Naive thymus-derived CD4-positive, alpha-beta T cell (primary cell): Measurements from ENCODE around the gene TMEM17. TPM values are rescaled to one million over a fixed set of nuclear protein-coding genes. Genes with fewer than 3 reads are reported as not detected.
"Not testable (repeated sequence)": the region's sequence is repeated elsewhere in the genome, so short reads cannot be mapped to it uniquely, and the experiment has no call there.

Experiments
- ATAC-seq: fragments of 150-1000 bp; cut with Tn5 transposase; 2 replicates; pipeline ENCODE4 v1.10.0; 2021; ENCODE audit warnings: mild to moderate bottlenecking, moderate library complexity
- CTCF ChIA-PET: fragments of 350-600 bp; sonication (Branson Sonifier 250); formaldehyde crosslinking; loops from one replicate; lab custom pipeline; 2021; ENCODE audit warnings: antibody characterized with exemption; lab: Charles Lee
- POLR2A ChIA-PET: fragments of 350-600 bp; sonication (Branson Sonifier 250); formaldehyde crosslinking; loops from one replicate; lab custom pipeline; 2021; ENCODE audit warnings: antibody characterized with exemption, inconsistent platforms; lab: Charles Lee
- DNase-seq, 9 donors: peaks; one replicate each; pipeline versions ENCODE4 v3.0.0 to v3.0.0-alpha.2; 2020 to 2022; ENCODE audit warnings: mixed read lengths in 1 of 9
- H3K27ac ChIP-seq: one replicate; pipeline ENCODE4 v1.7.0; 2013; ENCODE audit warnings: mild to moderate bottlenecking, low read depth, low read length, moderate library complexity
- H3K27me3 ChIP-seq, 2 donors: one replicate each; pipeline ENCODE4 v1.7.0; 2013; ENCODE audit warnings: low read length in 2 of 2, mild to moderate bottlenecking in 2 of 2, moderate library complexity in 2 of 2; ENCODE audit not compliant: control insufficient read depth in 2 of 2, insufficient read depth in 2 of 2
- H3K36me3 ChIP-seq, 3 experiments: 1 replicate in 2 of 3; 2 replicates in 1 of 3; pipeline ENCODE4 v1.7.0; 2013; ENCODE audit warnings: low read length in 3 of 3, mild to moderate bottlenecking in 3 of 3, moderate library complexity in 1 of 3; ENCODE audit not compliant: insufficient read depth in 3 of 3, control insufficient read depth in 2 of 3
- H3K4me1 ChIP-seq, 2 donors: one replicate each; pipeline ENCODE4 v1.7.0; 2013; ENCODE audit warnings: low read length in 2 of 2, mild to moderate bottlenecking in 2 of 2, moderate library complexity in 1 of 2; ENCODE audit not compliant: control insufficient read depth in 2 of 2, insufficient read depth in 2 of 2
- H3K4me3 ChIP-seq: 2 replicates; pipeline ENCODE4 v1.7.0; 2013; ENCODE audit warnings: mild to moderate bottlenecking, low read length
- H3K9me3 ChIP-seq, 3 experiments: 1 replicate in 2 of 3; 2 replicates in 1 of 3; pipeline ENCODE4 v1.7.0; 2013; ENCODE audit warnings: low read length in 3 of 3; ENCODE audit not compliant: control insufficient read depth in 2 of 3
- H3K27ac Mint-ChIP-seq, 9 donors: one replicate each; pipeline ENCODE4 v1.8.0; 2020 to 2022; ENCODE audit warnings: mixed read lengths in 9 of 9, mild to moderate bottlenecking in 8 of 9, moderate library complexity in 5 of 9, inconsistent platforms in 2 of 9
- H3K27me3 Mint-ChIP-seq, 5 donors: one replicate each; pipeline ENCODE4 v1.8.0; 2021 to 2022; ENCODE audit warnings: mixed read lengths in 5 of 5, mild to moderate bottlenecking in 1 of 5
- H3K36me3 Mint-ChIP-seq, 5 donors: one replicate each; pipeline ENCODE4 v1.8.0; 2020 to 2022; ENCODE audit warnings: mixed read lengths in 5 of 5, mild to moderate bottlenecking in 3 of 5, inconsistent platforms in 1 of 5
- H3K4me1 Mint-ChIP-seq, 7 donors: one replicate each; pipeline ENCODE4 v1.8.0; 2020 to 2022; ENCODE audit warnings: mixed read lengths in 7 of 7, mild to moderate bottlenecking in 3 of 7, inconsistent platforms in 1 of 7
- H3K4me3 Mint-ChIP-seq, 10 donors: one replicate each; pipeline ENCODE4 v1.8.0; 2020 to 2022; ENCODE audit warnings: mild to moderate bottlenecking in 10 of 10, mixed read lengths in 10 of 10, moderate library complexity in 6 of 10, inconsistent platforms in 2 of 10
- H3K9me3 Mint-ChIP-seq, 11 donors: one replicate each; pipeline ENCODE4 v1.8.0; 2020 to 2022; ENCODE audit warnings: mixed read lengths in 11 of 11, mild to moderate bottlenecking in 4 of 11, inconsistent platforms in 1 of 11, moderate library complexity in 1 of 11
- intact Hi-C, 2 donors: fragments of 100-400 bp; cut with micrococcal nuclease; formaldehyde crosslinking; loops; one replicate each; pipeline ENCODE4 v1.15.1; 2023
- polyA plus RNA-seq, 2 donors: library from polyadenylated mRNA; unstranded; fragments of 300-500 nt; fragmentation: Illumina TruSeq; gene quantifications; one replicate each; pipeline ENCODE4 v1.2.3, GENCODE V29; 2021
- total RNA-seq, 6 experiments: library from RNA in 5 of 6; stranded (reverse) in 5 of 6; gene quantifications; 1 replicate in 5 of 6; 2 replicates in 1 of 6; pipeline ENCODE4 v1.2.3 and lab custom pipeline; 2021 to 2026

The TMEM17 gene
- total and polyA plus RNA-seq, 7 experiments from 2014 or later: 0.15 TPM; not detected in 5

GRCh38 chr2:62539606-62540407 lies 33.8 kb upstream of the TMEM17 start:
- Histone ChIP-seq H3K4me1 (no peaks in the 10 kb centered on the region), H3K36me3 (no peaks in the 10 kb centered on the region), H3K27me3 (no peaks in the 10 kb centered on the region), H3K27ac (no peak overlapping the region), H3K4me3 (no peak overlapping the region), H3K9me3 (no peaks in the 10 kb centered on the region)
- POLR2A ChIA-PET: no interaction called here
- Mint-ChIP-seq H3K36me3 (peaks cover 0 to 6% (median 0%) of the 10 kb centered on the region in 5 donors), H3K27me3 (peaks cover 0 to 36% (median 22%) of the 10 kb centered on the region in 5 donors), H3K27ac (no peak overlapping the region), H3K9me3 (peaks cover 3 to 14% (median 6%) of the 10 kb centered on the region in 11 donors), H3K4me1 (peaks cover 0 to 2% (median 0%) of the 10 kb centered on the region in 7 donors), H3K4me3 (no peak overlapping the region)
- ATAC-seq (no peak), DNase-seq (no peak)
- CTCF ChIA-PET: no interaction called here
- intact Hi-C loops: no loop called here

- ATAC-seq (no peak), DNase-seq (no peak)
- CTCF ChIA-PET: no interaction called here
- Histone ChIP-seq H3K27ac (no peak overlapping the region), H3K4me1 (no peaks in the 10 kb centered on the region), H3K4me3 (no peak overlapping the region), H3K9me3 (no peaks in the 10 kb centered on the region), H3K36me3 (no peaks in the 10 kb centered on the region), H3K27me3 (no peaks in the 10 kb centered on the region)
- Mint-ChIP-seq H3K36me3 (peaks cover 0 to 8% (median 0%) of the 10 kb centered on the region in 5 donors), H3K27me3 (peaks cover 0 to 41% (median 26%) of the 10 kb centered on the region in 5 donors), H3K4me3 (no peak overlapping the region), H3K9me3 (peaks cover 6 to 21% (median 9%) of the 10 kb centered on the region in 11 donors), H3K27ac (no peak overlapping the region), H3K4me1 (peaks cover 0 to 2% (median 0%) of the 10 kb centered on the region in 7 donors)
- POLR2A ChIA-PET: no interaction called here
- intact Hi-C loops: no loop called here
Observed at GRCh38 chr2:62538756-62539155, 32.8 kb upstream of the TMEM17 start.

GRCh38 chr2:62537814-62538213 lies 31.8 kb upstream of the TMEM17 start:
- H3K4me1 Mint-ChIP-seq: peaks cover 0 to 2% (median 0%) of the 10 kb centered on the region in 7 donors
- Histone ChIP-seq H3K4me3 (no peak overlapping the region), H3K27ac (no peak overlapping the region), H3K36me3 (no peaks in the 10 kb centered on the region), H3K4me1 (no peaks in the 10 kb centered on the region), H3K9me3 (peaks cover 0 to 7% (median 0%) of the 10 kb centered on the region in 3 experiments), H3K27me3 (no peaks in the 10 kb centered on the region)
- H3K36me3 Mint-ChIP-seq: peaks cover 0 to 13% (median 0%) of the 10 kb centered on the region in 5 donors
- intact Hi-C loops: no loop called here
- no peak overlapping the region for H3K27ac Mint-ChIP-seq
- H3K4me3 Mint-ChIP-seq: no peak overlapping the region
- peaks cover 0 to 48% (median 29%) of the 10 kb centered on the region in 5 donors for H3K27me3 Mint-ChIP-seq
- DNase-seq (no peak), ATAC-seq (no peak)
- ChIA-PET CTCF (no interaction called here), POLR2A (no interaction called here)
- peaks cover 6 to 30% (median 17%) of the 10 kb centered on the region in 11 donors for H3K9me3 Mint-ChIP-seq

GRCh38 chr2:62536873-62537547 lies 31.0 kb upstream of the TMEM17 start:
- ChIA-PET POLR2A (no interaction called here), CTCF (no interaction called here)
- Histone ChIP-seq H3K27me3 (no peaks in the 10 kb centered on the region), H3K9me3 (peaks cover 0 to 7% (median 0%) of the 10 kb centered on the region in 3 experiments), H3K4me3 (no peak overlapping the region), H3K4me1 (no peaks in the 10 kb centered on the region), H3K36me3 (no peaks in the 10 kb centered on the region), H3K27ac (no peak overlapping the region)
- Mint-ChIP-seq H3K9me3 (peaks cover 6 to 36% (median 19%) of the 10 kb centered on the region in 11 donors), H3K4me1 (peaks cover 0 to 2% (median 0%) of the 10 kb centered on the region in 7 donors), H3K27me3 (peaks cover 0 to 52% (median 36%) of the 10 kb centered on the region in 5 donors), H3K27ac (no peak overlapping the region), H3K4me3 (no peak overlapping the region), H3K36me3 (peaks cover 0 to 21% (median 0%) of the 10 kb centered on the region in 5 donors)
- no peak for DNase-seq
- intact Hi-C loops: no loop called here
- no peak for ATAC-seq

GRCh38 chr2:62535521-62535920 lies 29.5 kb upstream of the TMEM17 start:
- Mint-ChIP-seq H3K36me3 (peaks cover 0 to 21% (median 0%) of the 10 kb centered on the region in 5 donors), H3K27me3 (peaks cover 0 to 60% (median 41%) of the 10 kb centered on the region in 5 donors), H3K9me3 (peaks cover 6 to 36% (median 19%) of the 10 kb centered on the region in 11 donors)
- H3K4me1 Mint-ChIP-seq, CTCF ChIA-PET, H3K4me1 ChIP-seq, H3K27ac ChIP-seq, H3K9me3 ChIP-seq, H3K36me3 ChIP-seq, H3K4me3 Mint-ChIP-seq, H3K27me3 ChIP-seq, H3K27ac Mint-ChIP-seq, DNase-seq, POLR2A ChIA-PET, H3K4me3 ChIP-seq, intact Hi-C loops, ATAC-seq: not testable (repeated sequence)

- DNase-seq: no peak
- Histone ChIP-seq H3K27me3 (no peaks in the 10 kb centered on the region), H3K4me3 (no peak overlapping the region), H3K36me3 (no peaks in the 10 kb centered on the region), H3K27ac (no peak overlapping the region), H3K9me3 (peaks cover 0 to 7% (median 0%) of the 10 kb centered on the region in 3 experiments), H3K4me1 (no peaks in the 10 kb centered on the region)
- H3K27ac Mint-ChIP-seq: no peak overlapping the region
- POLR2A ChIA-PET: no interaction called here
- intact Hi-C loops: no loop called here
- CTCF ChIA-PET: no interaction called here
- ATAC-seq: no peak
- H3K9me3 Mint-ChIP-seq: peaks cover 6 to 33% (median 19%) of the 10 kb centered on the region in 11 donors
- H3K36me3 Mint-ChIP-seq: peaks cover 0 to 18% (median 0%) of the 10 kb centered on the region in 5 donors
- peaks cover 2 to 57% (median 26%) of the 10 kb centered on the region in 5 donors for H3K27me3 Mint-ChIP-seq
- no peak overlapping the region for H3K4me3 Mint-ChIP-seq
- H3K4me1 Mint-ChIP-seq: no peaks in the 10 kb centered on the region
Observed at GRCh38 chr2:62531594-62531993, 25.6 kb upstream of the TMEM17 start.
